ENCODE results near the gene LSM4. TPM values are rescaled to one million over a fixed set of nuclear protein-coding genes. Genes with fewer than 3 reads are reported as not detected.

The LSM4 gene
- total and polyA plus RNA-seq, 2 of the 13 experiments (the other 11 are each of a cell fraction or from before 2014, with no cell fraction given) = 65.8 to 166 TPM

DNA sequence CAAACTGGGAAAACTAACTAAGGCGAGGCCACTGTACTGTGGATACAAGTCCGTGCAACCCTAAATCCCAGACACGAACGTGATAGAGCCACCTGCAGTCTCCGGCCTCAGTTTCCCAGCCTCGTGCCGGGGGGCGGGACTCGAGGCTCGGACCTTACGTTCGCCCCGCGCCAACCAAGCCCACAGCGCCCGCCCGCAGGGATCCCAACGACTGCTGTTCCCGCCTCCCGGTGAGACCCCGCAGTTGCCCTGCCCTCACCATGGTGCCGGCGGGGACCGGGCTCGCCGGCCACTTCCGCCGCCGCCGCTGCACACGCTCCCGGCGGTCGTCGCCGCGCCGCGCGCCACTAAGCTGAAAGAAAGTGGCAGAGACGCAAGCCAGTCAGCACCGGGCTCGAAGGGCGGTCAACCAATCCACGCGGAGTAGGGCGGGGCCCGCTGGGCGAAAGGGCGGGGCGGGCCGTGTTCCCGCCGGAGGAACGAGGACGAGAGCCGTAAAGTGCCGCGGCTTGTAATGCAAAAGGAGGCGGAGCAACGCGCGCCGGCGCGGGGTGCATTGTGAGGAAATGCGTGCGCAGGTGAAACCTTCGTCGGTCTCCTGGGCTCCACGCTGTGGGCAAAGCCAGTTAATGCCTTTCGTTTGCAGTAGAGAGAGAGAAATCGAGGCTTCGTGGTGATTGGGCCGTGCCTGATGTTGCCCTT, at the start of gene LSM4 (continued):
- TF ChIP-seq, protein P1, sequence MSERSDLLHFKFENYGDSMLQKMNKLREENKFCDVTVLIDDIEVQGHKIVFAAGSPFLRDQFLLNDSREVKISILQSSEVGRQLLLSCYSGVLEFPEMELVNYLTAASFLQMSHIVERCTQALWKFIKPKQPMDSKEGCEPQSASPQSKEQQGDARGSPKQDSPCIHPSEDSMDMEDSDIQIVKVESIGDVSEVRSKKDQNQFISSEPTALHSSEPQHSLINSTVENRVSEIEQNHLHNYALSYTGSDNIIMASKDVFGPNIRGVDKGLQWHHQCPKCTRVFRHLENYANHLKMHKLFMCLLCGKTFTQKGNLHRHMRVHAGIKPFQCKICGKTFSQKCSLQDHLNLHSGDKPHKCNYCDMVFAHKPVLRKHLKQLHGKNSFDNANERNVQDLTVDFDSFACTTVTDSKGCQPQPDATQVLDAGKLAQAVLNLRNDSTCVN (CRISPR knock-in tag; IDR thresholded peaks at IDR 0.05; ENCODE audit: borderline replicate concordance) = peak; percentile 50; the same call in 1 of the 2 replicates
- no peak for TF ChIP-seq SRSF9 (IDR thresholded peaks at IDR 0.05; ENCODE audit: borderline replicate concordance, insufficient read depth, low read depth, low read length, poor library complexity, severe bottlenecking)
- TF ChIP-seq ZFP90 (CRISPR knock-in tag; IDR thresholded peaks at IDR 0.05; ENCODE audit: borderline replicate concordance) = peak; percentile 68; the same call in 1 of the 2 replicates
- TF ChIP-seq ZSCAN25 (CRISPR knock-in tag; IDR thresholded peaks at IDR 0.05) = peak; percentile 61
- TF ChIP-seq GFI1 (CRISPR knock-in tag; IDR thresholded peaks at IDR 0.05; ENCODE audit: borderline replicate concordance) = no peak; the same call in 1 of the 2 replicates
- no peak for TF ChIP-seq NFE2 (CRISPR knock-in tag; IDR thresholded peaks at IDR 0.05)
- TF ChIP-seq ZNF747 (CRISPR knock-in tag; IDR thresholded peaks at IDR 0.05; ENCODE audit: borderline replicate concordance) = 0 out of 2 replicates have a peak, but pooled peaks have one; percentile 47
- TF ChIP-seq ZNF777 (CRISPR knock-in tag; IDR thresholded peaks at IDR 0.05) = peak; percentile 56; the same call in 1 of the 2 replicates
- TF ChIP-seq ZNF724P (CRISPR knock-in tag; IDR thresholded peaks at IDR 0.05; ENCODE audit: borderline replicate concordance) = peak; percentile 16; the same call in 1 of the 2 replicates
- TF ChIP-seq NFKB2 (CRISPR knock-in tag; IDR thresholded peaks at IDR 0.05; ENCODE audit: borderline replicate concordance) = peak; percentile 53; the same call in 1 of the 2 replicates
- TF ChIP-seq, protein P2, sequence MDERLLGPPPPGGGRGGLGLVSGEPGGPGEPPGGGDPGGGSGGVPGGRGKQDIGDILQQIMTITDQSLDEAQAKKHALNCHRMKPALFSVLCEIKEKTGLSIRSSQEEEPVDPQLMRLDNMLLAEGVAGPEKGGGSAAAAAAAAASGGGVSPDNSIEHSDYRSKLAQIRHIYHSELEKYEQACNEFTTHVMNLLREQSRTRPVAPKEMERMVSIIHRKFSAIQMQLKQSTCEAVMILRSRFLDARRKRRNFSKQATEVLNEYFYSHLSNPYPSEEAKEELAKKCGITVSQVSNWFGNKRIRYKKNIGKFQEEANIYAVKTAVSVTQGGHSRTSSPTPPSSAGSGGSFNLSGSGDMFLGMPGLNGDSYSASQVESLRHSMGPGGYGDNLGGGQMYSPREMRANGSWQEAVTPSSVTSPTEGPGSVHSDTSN (CRISPR knock-in tag; IDR thresholded peaks at IDR 0.05) = peak; percentile 85
- 0 out of 2 replicates have a peak, but pooled peaks have one; percentile 9 for TF ChIP-seq MIXL1 (CRISPR knock-in tag; IDR thresholded peaks at IDR 0.05)
- no peak for TF ChIP-seq PAWR (CRISPR knock-in tag; IDR thresholded peaks at IDR 0.05; ENCODE audit: borderline replicate concordance)
- 0 out of 2 replicates have a peak, but pooled peaks have one; percentile 1 for TF ChIP-seq ZNF263 (CRISPR knock-in tag; IDR thresholded peaks at IDR 0.05)
- TF ChIP-seq ZBTB21 (CRISPR knock-in tag; IDR thresholded peaks at IDR 0.05) = no peak
- TF ChIP-seq SMAD3 (CRISPR knock-in tag; IDR thresholded peaks at IDR 0.05) = peak; percentile 28; the same call in 1 of the 2 replicates
- no peak for TF ChIP-seq ZNF720 (CRISPR knock-in tag; IDR thresholded peaks at IDR 0.05)
- TF ChIP-seq ZNF256 (CRISPR knock-in tag; conservative IDR thresholded peaks at IDR 0.05) = 0 out of 2 replicates have a peak, but pooled peaks have one; percentile 9
- 0 out of 2 replicates have a peak, but pooled peaks have one; percentile 51 for TF ChIP-seq ZFP36L1 (CRISPR knock-in tag; IDR thresholded peaks at IDR 0.05)
- no peak for TF ChIP-seq PHF5A (CRISPR knock-in tag; IDR thresholded peaks at IDR 0.05; ENCODE audit: low read depth, unreplicated experiment)
- TF ChIP-seq PAX8 (CRISPR knock-in tag; IDR thresholded peaks at IDR 0.05; ENCODE audit: borderline replicate concordance) = no peak
- no peak for TF ChIP-seq ZNF264 (CRISPR knock-in tag; IDR thresholded peaks at IDR 0.05)
- peak in 1 of 2 experiments; percentile 37; a peak in 1 of 4 replicates for TF ChIP-seq KLF16 (CRISPR knock-in tag; IDR thresholded peaks at IDR 0.05)
- TF ChIP-seq FOXP1 (IDR thresholded peaks at IDR 0.05) = no peak
- TF ChIP-seq FOXP1 (CRISPR knock-in tag; IDR thresholded peaks at IDR 0.05) = no peak
- TF ChIP-seq ZBTB1 (CRISPR knock-in tag; IDR thresholded peaks at IDR 0.05; ENCODE audit: borderline replicate concordance) = no peak
- TF ChIP-seq MLLT10 (CRISPR knock-in tag; IDR thresholded peaks at IDR 0.05) = no peak
- TF ChIP-seq, protein P3, sequence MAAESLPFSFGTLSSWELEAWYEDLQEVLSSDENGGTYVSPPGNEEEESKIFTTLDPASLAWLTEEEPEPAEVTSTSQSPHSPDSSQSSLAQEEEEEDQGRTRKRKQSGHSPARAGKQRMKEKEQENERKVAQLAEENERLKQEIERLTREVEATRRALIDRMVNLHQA (CRISPR knock-in tag; IDR thresholded peaks at IDR 0.05) = no peak
